Amygdala (tissue), 56 donors: ENCODE measurements around the gene RRP36.
"Not testable (repeated sequence)": the region's sequence is repeated elsewhere in the genome, so short reads cannot be mapped to it uniquely, and the experiment has no call there.

Experiments
- DNase-seq, 56 donors: peaks; one replicate each; lab custom pipeline; 2025; lab: John Stamatoyannopoulos, UW

RRP36 gene

GRCh38 chr6:43021270-43022047, at the start of gene RRP36:
TSS of gene RRP36 (plus strand) at chr6:43021623. CDS start at chr6:43021655, 32 bp downstream.
- peak in 55 of 56 donors; percentile 25 to 87 (median 64) for DNase-seq

- no peak for DNase-seq
Measured at GRCh38 chr6:42971746-42972327, 49.6 kb upstream of the RRP36 start.

- no peak for DNase-seq
Measured at GRCh38 chr6:42973926-42974325, 47.5 kb upstream of the RRP36 start.

GRCh38 chr6:42974919-42975505, 46.4 kb upstream of the RRP36 start:
- DNase-seq, result no peak

GRCh38 chr6:42978487-42978838, 43.0 kb upstream of the RRP36 start:
- peak in 4 of 56 donors; percentile 17 to 42 (median 38) for DNase-seq

- DNase-seq, result peak; percentile 35 to 89 (median 77)
Measured at GRCh38 chr6:42978839-42979522, 42.4 kb upstream of the RRP36 start, which contains the start of gene PEX6. TSS of gene PEX6 (minus strand) at chr6:42979181. CDS start at chr6:42979150, 31 bp downstream.

- DNase-seq, result peak in 4 of 56 donors; percentile 37 to 53 (median 44)
Measured at GRCh38 chr6:42979523-42980177, 41.8 kb upstream of the RRP36 start.

- no peak for DNase-seq
Measured at GRCh38 chr6:42981836-42982235, 39.6 kb upstream of the RRP36 start.

- DNase-seq, result peak; percentile 51 to 99 (median 96)
Measured at GRCh38 chr6:42984001-42984923, 37.2 kb upstream of the RRP36 start, which contains the start of gene PPP2R5D. TSS of gene PPP2R5D (plus strand) at chr6:42984570. CDS start at chr6:42984678, 108 bp downstream.

GRCh38 chr6:42984924-42985475, 36.4 kb upstream of the RRP36 start:
- DNase-seq, result no peak

- DNase-seq, result no peak
Measured at GRCh38 chr6:42987533-42988451, 33.6 kb upstream of the RRP36 start.

GRCh38 chr6:42988486-42989020, 32.9 kb upstream of the RRP36 start:
- no peak for DNase-seq

GRCh38 chr6:42989923-42990322, 31.5 kb upstream of the RRP36 start:
- no peak for DNase-seq

- no peak for DNase-seq
Measured at GRCh38 chr6:42993445-42993844, 28.0 kb upstream of the RRP36 start.

- no peak for DNase-seq
Measured at GRCh38 chr6:42996513-42996912, 24.9 kb upstream of the RRP36 start.

GRCh38 chr6:42998205-42998604, 23.2 kb upstream of the RRP36 start:
- DNase-seq, result not testable (repeated sequence)

GRCh38 chr6:43001843-43002242, 19.6 kb upstream of the RRP36 start:
- no peak for DNase-seq

GRCh38 chr6:43005844-43006243, 15.6 kb upstream of the RRP36 start:
- DNase-seq, result no peak
